ENCODE results near the gene DPYSL4. TPM values are rescaled to one million over a fixed set of nuclear protein-coding genes. Genes with fewer than 3 reads are reported as not detected.

Gene DPYSL4
- 18.0 and 19.6 TPM in 2 replicates for total RNA-seq (2014; rRNA removed; shearing (Covaris generic))

GRCh38 chr10:132186488-132187429, at the start of gene DPYSL4:
Gene DPYSL4 (plus strand): TSS chr10:132186948. CDS start chr10:132187064, 116 bp downstream.
- no peak for DNase-seq (ENCODE audit: low spot score)

DNA sequence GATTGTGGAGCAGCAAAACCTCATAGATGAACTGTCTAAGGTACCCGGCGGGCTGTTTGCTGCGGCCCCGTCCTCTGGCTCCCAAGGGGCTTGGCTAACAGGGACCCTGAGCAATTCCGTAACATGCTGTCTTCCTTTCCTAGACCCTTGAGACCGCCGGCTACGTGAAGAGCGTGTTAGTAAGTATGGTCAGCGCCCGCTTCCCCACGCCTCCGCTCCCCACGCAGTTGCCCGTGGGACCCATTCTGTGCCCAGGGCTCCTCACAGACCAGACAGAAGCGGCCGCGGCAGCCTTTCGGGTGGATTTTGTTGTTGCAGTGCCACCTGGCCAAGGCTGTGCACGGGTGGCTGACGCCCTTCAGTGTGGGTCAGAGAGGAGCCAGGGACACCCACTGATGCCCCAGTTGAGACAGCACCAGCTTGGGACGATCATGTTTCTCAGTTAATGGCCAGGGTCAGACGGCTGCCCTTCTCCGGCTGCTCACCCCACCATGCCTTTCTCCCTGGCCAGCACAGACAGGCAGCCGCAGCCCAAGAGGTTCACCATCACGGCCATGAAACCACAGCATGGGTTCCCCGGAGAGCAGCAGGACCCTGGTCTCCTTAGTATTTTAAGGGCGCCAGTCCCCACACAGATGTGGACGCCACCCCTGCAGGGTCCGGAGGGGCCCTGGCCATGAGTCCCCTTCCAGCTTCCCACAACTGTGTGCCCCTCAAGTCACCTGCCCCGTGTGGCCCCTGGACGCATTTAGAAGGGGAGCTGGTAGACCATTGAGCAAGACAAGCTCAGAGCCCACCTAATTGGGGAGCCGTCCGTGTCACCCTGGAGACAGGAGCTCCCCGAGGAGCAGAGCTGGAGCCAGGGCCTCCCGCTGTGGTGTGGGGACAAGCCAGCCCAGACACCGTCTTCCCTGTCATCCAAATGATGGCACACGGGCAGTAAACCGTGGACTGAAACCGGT, 49.4 kb upstream of the DPYSL4 start:
- no peak for DNase-seq (ENCODE audit: low spot score)

- DNase-seq (ENCODE audit: low spot score) = no peak
Observed at GRCh38 chr10:132138133-132138532, 48.6 kb upstream of the DPYSL4 start.

DNA sequence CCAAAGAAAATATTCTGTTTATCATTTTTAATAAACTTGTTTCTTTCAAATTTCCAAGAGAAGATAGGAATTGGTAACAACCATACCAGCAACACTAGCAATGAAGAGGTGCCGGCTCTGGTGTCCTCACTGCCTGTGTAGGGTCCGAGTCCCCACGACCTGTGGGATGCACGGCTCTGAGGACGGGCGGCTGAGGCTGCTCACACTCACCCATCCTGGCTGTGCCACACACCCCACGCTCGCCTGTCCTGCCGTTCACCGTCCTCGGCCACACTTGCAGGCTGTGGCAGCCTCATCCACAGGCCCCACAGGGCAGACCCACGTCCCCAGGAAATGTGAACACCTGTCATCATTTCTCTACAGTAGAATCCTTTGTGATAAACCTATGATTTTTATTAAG, 48.2 kb upstream of the DPYSL4 start:
- no peak for DNase-seq (ENCODE audit: low spot score)

DNA sequence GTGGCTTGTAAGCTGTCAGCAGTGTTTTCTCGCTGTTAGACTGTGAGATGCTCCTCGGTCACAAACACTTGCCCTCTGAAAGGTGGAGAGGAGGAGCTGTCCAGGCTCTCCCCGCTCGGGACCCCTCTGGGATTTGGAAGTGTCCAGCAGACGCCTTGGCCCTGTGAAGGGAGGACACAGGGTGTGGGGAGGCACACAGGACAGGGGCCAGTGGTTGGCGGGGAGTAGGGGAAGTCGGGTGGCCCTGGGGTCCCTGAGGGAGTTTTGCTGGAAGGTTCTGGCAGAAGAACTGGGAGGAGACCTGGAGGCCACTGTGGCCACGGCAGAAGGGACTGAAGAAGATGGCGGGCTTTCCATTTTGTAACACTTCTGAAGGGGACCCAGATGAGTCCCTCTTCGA, 47.2 kb upstream of the DPYSL4 start:
- DNase-seq (ENCODE audit: low spot score) = no peak

- DNase-seq (ENCODE audit: low spot score) = no peak
Observed at GRCh38 chr10:132140167-132140925, 46.4 kb upstream of the DPYSL4 start.

- no peak for DNase-seq (ENCODE audit: low spot score)
Observed at GRCh38 chr10:132141076-132141475, 45.7 kb upstream of the DPYSL4 start.

DNA sequence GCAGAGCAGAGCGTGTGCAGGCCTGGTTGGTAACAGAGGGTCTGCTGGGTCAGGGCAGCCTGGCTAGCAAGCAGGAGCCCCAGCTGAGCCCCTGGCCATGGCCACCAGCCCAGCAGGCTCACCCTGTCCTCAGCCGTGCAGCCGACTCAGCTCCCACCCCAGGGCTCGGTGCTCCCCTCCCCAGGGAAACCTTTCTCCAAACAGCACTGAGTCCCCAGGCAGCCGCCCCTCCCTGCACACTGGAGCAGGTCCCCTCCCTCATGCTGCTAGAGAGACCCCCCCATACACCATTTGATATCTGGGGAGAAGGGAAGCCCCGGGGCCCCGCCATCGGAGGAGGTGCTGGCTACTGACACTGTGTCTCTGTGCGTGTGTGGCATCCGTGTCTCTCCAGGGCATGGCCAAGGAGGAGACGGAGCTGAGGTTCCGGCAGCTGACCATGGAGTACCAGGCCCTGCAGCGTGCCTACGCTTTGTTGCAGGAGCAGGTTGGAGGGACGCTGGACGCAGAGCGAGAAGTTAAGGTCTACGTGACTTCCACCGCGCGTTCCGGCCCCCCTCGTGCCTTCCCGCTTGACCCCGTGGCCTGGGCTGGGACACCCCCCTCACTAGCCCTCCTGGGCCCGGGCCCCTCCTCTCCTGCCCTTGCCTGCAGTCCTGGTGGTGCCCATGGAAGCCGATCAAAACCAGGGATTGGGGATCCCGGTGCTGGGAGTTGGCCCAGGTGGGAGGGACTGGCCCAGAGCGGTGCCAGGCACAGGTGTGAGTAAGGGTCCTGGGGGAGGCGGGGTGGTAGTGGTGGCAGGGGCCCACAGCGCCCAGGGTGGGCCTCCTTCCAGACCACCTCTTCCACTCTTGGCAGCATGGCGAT, 45.0 kb upstream of the DPYSL4 start:
- DNase-seq (ENCODE audit: low spot score) = no peak

DNA sequence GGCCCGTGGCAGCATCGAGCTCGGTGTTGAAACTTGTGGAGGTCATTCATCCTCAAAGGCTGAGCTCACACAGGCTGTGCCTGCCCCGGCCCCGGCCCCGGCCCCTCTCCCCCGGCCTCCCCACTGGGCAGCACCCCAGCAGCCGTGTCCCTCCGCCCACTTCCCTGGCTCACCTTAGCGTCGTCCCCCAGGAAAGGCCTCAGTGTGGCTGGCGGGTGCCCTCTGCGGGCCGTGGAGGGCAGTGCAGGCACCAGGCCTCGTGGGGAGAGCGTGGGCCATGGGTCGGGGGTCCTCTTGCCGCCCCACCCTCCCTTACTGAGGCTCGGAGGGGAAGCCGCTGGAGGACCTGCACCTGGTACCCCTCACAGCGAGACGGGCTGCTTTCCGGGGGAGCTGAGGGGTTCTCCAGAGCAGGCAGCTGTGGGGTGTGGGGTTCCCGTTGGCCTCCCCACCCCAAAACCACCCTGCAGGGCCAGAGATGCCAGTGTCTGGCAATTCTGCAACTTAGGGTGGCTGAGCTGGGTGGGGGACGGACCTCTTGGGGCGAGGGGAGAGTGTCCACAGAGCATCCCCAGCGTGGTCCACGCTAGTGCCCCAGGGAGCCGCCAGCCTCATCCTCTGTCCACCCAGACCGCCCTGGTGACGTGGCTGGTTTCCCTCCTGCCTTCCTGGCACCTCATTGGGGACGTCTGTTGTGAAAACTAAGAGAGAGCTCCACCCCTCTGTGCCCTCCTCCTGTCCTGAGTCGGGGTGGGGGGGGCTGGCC, 44.2 kb upstream of the DPYSL4 start:
- DNase-seq (ENCODE audit: low spot score) = peak; percentile 32

DNA sequence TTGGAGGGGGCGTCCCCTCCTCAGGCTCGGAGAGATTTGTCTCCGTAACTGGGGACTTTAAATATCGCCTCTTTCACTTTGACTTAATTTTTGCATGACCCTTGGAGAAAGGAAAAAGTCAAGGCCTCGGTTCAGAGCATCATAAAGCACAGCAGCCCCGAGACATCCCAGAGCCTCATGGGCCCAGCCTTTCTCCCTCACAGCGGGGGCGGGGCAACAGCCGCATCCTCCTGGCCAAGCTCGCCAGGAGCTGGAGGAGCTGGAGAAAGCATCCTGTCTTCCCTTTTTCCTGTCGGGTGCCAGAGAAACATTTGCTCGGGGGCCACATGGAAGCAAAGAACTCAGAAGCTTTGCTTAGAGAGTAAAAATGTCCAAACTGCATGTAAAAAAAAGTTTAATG, 43.6 kb upstream of the DPYSL4 start:
- no peak for DNase-seq (ENCODE audit: low spot score)

DNA sequence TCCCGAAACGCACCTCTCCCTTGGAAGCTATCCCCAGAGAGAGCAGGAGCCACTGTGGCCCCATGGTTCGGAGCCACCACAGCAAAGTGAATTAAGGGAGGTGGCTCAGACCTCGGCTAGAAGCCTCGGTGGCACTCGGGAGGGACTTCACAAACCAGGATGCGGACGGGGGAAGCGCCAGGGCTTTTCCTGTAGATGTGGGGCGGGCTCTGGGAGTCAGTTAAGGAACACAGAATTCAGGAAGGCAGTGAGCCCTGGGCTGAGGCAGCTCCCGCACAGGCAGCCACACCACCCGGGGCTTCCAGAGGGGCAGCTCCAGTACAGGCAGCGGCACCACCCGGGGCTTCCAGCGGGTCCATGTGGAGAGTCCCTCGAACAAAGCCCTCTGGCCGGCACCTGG, 42.7 kb upstream of the DPYSL4 start:
- no peak for DNase-seq (ENCODE audit: low spot score)

- DNase-seq (ENCODE audit: low spot score) = no peak
Observed at GRCh38 chr10:132145002-132145401, 41.7 kb upstream of the DPYSL4 start.

DNA sequence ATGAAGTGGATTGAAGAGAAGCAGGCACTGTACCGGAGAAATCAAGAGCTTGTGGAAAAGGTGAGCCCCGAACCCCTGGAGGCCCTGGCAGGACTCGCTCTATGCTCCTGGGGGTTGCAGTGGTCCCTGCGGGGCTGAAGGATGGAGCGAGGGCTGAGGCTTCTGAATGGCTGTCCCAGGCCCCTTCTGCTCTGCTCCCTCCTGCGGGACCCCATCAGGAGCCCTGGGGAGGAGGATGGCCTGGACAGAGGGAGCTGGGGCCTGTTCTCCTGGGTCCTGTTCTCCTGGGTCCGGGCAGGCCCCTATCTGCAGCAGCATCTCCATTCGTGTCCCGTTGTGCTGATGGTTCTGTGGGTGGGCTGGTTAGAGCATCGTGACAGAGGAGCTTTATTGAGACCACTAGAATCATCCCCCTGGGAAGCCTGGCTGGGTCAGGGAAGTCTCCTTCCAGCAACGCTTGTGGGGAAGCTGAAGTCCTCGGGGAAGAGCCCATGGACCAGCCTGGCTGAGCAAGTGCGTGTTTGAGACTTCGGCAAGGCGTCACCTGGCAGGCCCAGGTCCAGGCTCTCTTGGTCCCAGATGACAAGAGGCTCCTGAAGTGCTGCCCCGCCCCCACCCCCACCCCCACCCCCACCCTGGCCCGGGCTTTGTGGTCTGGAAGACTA, 41.1 kb upstream of the DPYSL4 start:
- no peak for DNase-seq (ENCODE audit: low spot score)

DNA sequence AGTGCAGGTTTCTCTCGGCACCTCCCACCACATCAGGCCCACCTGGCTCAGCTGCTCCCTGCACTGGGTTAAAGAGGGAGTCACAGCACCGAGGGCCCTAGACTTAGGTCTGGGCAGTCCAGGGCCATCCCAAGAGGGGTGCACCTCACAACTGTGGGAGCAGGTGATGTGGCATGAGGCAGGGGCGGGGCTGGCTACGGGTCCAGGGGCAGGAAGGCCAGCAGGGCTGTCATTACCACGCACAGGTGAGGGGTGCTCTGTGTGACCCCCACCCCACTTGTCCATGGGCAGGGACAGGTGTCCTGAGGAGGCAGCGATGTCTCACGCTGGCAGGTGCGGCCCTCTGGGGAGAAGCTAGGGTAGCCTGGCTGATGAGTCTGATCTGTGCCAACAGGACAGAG, 40.5 kb upstream of the DPYSL4 start:
- no peak for DNase-seq (ENCODE audit: low spot score)

DNA sequence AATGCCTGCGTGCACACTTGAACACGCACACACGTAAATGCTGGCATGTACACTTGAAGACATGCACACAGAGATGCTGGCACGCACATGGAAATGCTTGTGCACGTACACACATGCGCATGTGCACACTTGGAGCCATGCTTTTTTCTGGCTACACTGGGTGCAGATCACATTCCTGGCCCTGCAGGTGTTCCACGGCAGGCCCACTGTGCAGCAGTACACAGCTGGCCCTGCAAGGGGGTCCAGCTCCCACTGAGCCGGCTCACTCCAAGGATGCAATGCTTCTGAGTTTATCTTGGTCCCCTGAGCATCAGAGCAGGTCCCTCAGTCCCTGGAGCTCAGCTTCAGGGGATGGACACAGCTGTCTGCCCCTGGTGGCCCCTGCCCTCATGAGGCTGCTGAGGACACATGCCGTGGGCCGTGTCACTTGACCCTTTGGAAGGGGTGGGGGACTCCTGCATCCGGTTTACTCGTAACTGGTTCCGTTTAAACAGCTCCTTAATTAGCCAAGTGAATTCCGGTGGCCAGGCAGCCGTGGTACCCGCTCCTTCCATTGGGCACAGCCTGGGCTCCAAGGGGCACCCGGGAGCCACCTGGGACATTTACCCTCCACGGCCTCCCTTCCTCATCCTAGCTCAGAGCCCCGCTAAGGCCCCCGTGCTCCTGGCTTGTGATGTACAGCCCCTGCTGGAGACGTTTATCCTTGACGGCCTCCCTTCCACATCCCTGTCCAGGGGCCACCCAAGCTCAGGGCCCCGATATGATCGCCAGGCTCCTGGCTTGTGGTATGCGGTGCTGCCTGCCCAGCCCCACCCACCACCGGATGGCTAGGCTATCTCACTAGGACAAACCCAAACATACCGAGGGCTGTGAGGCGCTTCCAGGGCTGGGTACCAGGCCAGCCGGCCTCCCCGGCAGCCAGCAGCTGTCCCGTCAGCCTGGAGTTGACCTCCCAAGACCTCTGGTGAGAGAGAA, 39.5 kb upstream of the DPYSL4 start:
- DNase-seq (ENCODE audit: low spot score) = no peak

DNA sequence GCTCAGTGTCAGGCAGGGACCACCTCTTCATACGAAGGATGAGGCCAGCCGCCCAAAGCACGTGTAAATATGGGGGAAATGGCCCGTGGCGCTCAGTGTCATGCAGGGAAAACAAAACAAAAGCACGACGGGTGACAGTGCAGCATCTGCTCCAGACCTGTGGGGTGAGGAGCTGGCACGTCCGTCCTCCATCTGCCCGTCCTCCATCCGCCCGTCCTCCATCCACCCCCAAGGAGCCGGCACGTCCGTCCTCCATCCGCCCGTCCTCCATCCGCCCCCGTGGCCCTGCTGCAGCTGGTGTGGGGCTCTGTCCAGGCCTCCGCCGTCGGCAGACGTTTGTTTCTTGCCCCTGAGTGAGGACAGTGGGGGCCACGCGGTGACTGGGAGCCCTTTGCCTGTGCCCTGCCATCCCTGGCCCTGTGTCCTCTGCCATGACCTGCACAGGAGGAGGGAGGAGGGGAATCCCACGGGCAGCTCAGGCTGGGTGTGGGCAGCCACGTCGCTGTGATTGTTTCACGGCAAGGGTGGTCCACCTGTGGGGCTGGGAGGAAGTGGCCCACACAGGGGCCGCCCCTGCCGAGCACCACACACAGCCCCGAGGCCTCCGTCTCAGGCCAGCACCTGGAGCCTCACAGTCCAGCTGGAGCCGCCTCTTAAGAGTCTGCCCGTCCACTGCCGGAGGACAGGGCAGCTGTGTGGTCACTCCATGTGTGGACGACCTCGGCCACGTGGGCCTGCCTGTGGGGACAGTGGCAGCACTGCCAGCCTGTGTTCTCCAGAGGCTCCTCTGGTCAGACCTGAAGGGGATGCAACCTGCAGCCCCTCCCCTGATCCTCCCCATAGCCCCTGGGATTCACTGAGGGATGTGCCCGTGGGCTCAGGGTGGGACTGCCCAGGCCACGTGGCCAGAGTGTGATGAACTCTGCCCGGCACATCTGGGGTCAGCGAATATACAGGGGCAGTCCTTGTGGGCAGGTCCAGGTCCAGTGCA, 38.2 kb upstream of the DPYSL4 start:
- DNase-seq (ENCODE audit: low spot score) = no peak

- DNase-seq (ENCODE audit: low spot score) = no peak
Observed at GRCh38 chr10:132149271-132149670, 37.5 kb upstream of the DPYSL4 start.
